OCI-LY1 (cell line): ENCODE measurements around the gene POLRMT.

ENCODE experiments used
- H2AFZ ChIP-seq: fragments of 200-600 bp; sonication (generic), shearing (Covaris generic); 2 replicates; pipeline ENCODE4 v1.6.0; 2014; ENCODE audit warnings: antibody characterized with exemption, mild to moderate bottlenecking, low read length
- H3F3A ChIP-seq: fragments of 200-600 bp; sonication (generic), shearing (Covaris generic); 2 replicates; pipeline ENCODE4 v1.6.0; 2014; ENCODE audit warnings: mild to moderate bottlenecking, antibody characterized with exemption, low read length, moderate library complexity; ENCODE audit not compliant: insufficient read depth
- H3K27ac ChIP-seq: fragments of 200-600 bp; sonication (generic); 2 replicates; pipeline ENCODE4 v1.5.1; 2014; ENCODE audit warnings: low read length, mixed run types, mild to moderate bottlenecking, low read depth; ENCODE audit not compliant: poor library complexity, severe bottlenecking
- H3K27me3 ChIP-seq: fragments of 200-600 bp; sonication (generic); 2 replicates; pipeline ENCODE4 v1.6.0; 2014; ENCODE audit warnings: antibody characterized with exemption, mild to moderate bottlenecking, low read length, moderate library complexity; ENCODE audit not compliant: insufficient read depth
- H3K36me3 ChIP-seq: fragments of 200-600 bp; sonication (generic); 2 replicates; pipeline ENCODE4 v1.6.1; 2014; ENCODE audit warnings: mild to moderate bottlenecking, antibody characterized with exemption, low read length, moderate library complexity, mixed read lengths; ENCODE audit not compliant: insufficient read depth
- H3K4me1 ChIP-seq: fragments of 200-600 bp; sonication (generic); 2 replicates; pipeline ENCODE4 v1.5.1; 2014; ENCODE audit warnings: mild to moderate bottlenecking, low read length, moderate library complexity; ENCODE audit not compliant: insufficient read depth, severe bottlenecking
- H3K4me2 ChIP-seq: fragments of 200-600 bp; sonication (generic), shearing (Covaris generic); 2 replicates; pipeline ENCODE4 v1.6.1; 2014; ENCODE audit warnings: low read length
- H3K4me3 ChIP-seq: fragments of 200-600 bp; sonication (generic); 2 replicates; pipeline ENCODE4 v1.5.1; 2014; ENCODE audit warnings: low read length, low read depth, mild to moderate bottlenecking, mixed read lengths; ENCODE audit not compliant: poor library complexity, severe bottlenecking
- H3K79me2 ChIP-seq: fragments of 200-600 bp; shearing (Covaris generic); 2 replicates; pipeline ENCODE4 v1.6.1; 2016; ENCODE audit warnings: mixed run types, low read length, mixed read lengths; ENCODE audit not compliant: insufficient read depth
- H3K9ac ChIP-seq: fragments of 200-600 bp; sonication (generic), shearing (Covaris generic); 2 replicates; pipeline ENCODE4 v1.6.1; 2014; ENCODE audit warnings: mild to moderate bottlenecking, low read length, mixed read lengths
- H3K9me2 ChIP-seq: fragments of 200-600 bp; sonication (generic), shearing (Covaris generic); 2 replicates; pipeline ENCODE4 v1.6.1; 2014; ENCODE audit warnings: low read depth, mild to moderate bottlenecking, low read length, mixed read lengths
- H3K9me3 ChIP-seq: fragments of 200-600 bp; shearing (Covaris generic); 2 replicates; pipeline ENCODE4 v1.6.1; 2014; ENCODE audit warnings: low read length, mixed read lengths
- H4K20me1 ChIP-seq: fragments of 200-600 bp; sonication (generic), shearing (Covaris generic); 2 replicates; pipeline ENCODE4 v1.6.0; 2016; ENCODE audit warnings: mild to moderate bottlenecking, low read length; ENCODE audit not compliant: insufficient read depth
- CTCF ChIP-seq: fragments of 200-600 bp; sonication (generic), shearing (Covaris generic); IDR thresholded peaks from 2 replicates; pipeline ENCODE4 v1.5.1; 2017; ENCODE audit warnings: mild to moderate bottlenecking, antibody characterized with exemption, low read length, moderate library complexity, mixed read lengths
- EZH2 ChIP-seq: fragments of 200-600 bp; sonication (generic), shearing (Covaris generic); IDR thresholded peaks from 2 replicates; pipeline ENCODE4 v1.8.0; 2017; ENCODE audit warnings: borderline replicate concordance, mixed run types, mild to moderate bottlenecking, antibody characterized with exemption, low read length, moderate library complexity, mixed read lengths

Gene POLRMT

GRCh38 chr19:620166-620862, 13.0 kb downstream of the POLRMT start:
- Histone ChIP-seq H3K9me3 (no peaks in the 10 kb centered on the region), H3K4me2 (no peak overlapping the region), H3K4me3 (no peak overlapping the region), H3K36me3 (peaks cover 80% of the 10 kb centered on the region), H3K79me2 (no peaks in the 10 kb centered on the region), H3K9ac (no peak overlapping the region), H3K4me1 (peaks cover 5% of the 10 kb centered on the region), H4K20me1 (no peaks in the 10 kb centered on the region), H3F3A (0 out of 2 replicates have a peak, but pooled peaks cover 4% of the 10 kb centered on the region), H2AFZ (no peak overlapping the region), H3K9me2 (no peaks in the 10 kb centered on the region), H3K27ac (no peak overlapping the region), H3K27me3 (no peaks in the 10 kb centered on the region)
- TF ChIP-seq CTCF (no peak), EZH2 (no peak)

- Histone ChIP-seq H3K27me3 (no peaks in the 10 kb centered on the region), H3K9me3 (no peaks in the 10 kb centered on the region), H3K4me1 (peaks cover 5% of the 10 kb centered on the region), H3K36me3 (peaks cover 76% of the 10 kb centered on the region), H3K79me2 (no peaks in the 10 kb centered on the region), H3K9me2 (no peaks in the 10 kb centered on the region), H3K4me3 (no peak overlapping the region), H3K4me2 (no peak overlapping the region), H3F3A (0 out of 2 replicates have a peak, but pooled peaks cover 4% of the 10 kb centered on the region), H3K27ac (no peak overlapping the region), H2AFZ (no peak overlapping the region), H3K9ac (no peak overlapping the region), H4K20me1 (no peaks in the 10 kb centered on the region)
- TF ChIP-seq CTCF (no peak), EZH2 (no peak)
These were observed 13.9 kb downstream of the POLRMT start for GRCh38 chr19:619286-620002.

GRCh38 chr19:618674-619285, 14.6 kb downstream of the POLRMT start:
- Histone ChIP-seq H3K27ac (no peak overlapping the region), H3K27me3 (no peaks in the 10 kb centered on the region), H3K4me2 (no peak overlapping the region), H3K9me2 (no peaks in the 10 kb centered on the region), H3K4me3 (no peak overlapping the region), H3K9ac (no peak overlapping the region), H2AFZ (no peak overlapping the region), H3K36me3 (peaks cover 74% of the 10 kb centered on the region), H3F3A (0 out of 2 replicates have a peak, but pooled peaks cover 4% of the 10 kb centered on the region), H3K4me1 (peaks cover 5% of the 10 kb centered on the region), H3K9me3 (no peaks in the 10 kb centered on the region), H4K20me1 (no peaks in the 10 kb centered on the region), H3K79me2 (no peaks in the 10 kb centered on the region)
- no peak for TF ChIP-seq EZH2
- TF ChIP-seq CTCF, result no peak
